ENCODE results near the gene VEGFA.

The VEGFA gene

GRCh38 chr6:43788301-43788700 is 18.3 kb downstream of the VEGFA start:
- no peak for DNase-seq

GRCh38 chr6:43789447-43789846 is 19.4 kb downstream of the VEGFA start:
- DNase-seq, result no peak

- DNase-seq, result no peak
Observed at GRCh38 chr6:43790031-43790430, 20.0 kb downstream of the VEGFA start.

GRCh38 chr6:43791745-43792422 is 21.9 kb downstream of the VEGFA start:
- no peak for DNase-seq

- no peak for DNase-seq
Observed at GRCh38 chr6:43793154-43793874, 23.3 kb downstream of the VEGFA start.

- no peak for DNase-seq
Observed at GRCh38 chr6:43793875-43794242, 23.8 kb downstream of the VEGFA start.

- no peak for DNase-seq
Observed at GRCh38 chr6:43795421-43795820, 25.4 kb downstream of the VEGFA start.

GRCh38 chr6:43796168-43796567 is 26.2 kb downstream of the VEGFA start:
- no peak for DNase-seq

- no peak for DNase-seq
Observed at GRCh38 chr6:43796903-43797890, 27.2 kb downstream of the VEGFA start.

- DNase-seq, result no peak
Observed at GRCh38 chr6:43797919-43798318, 27.9 kb downstream of the VEGFA start.

- no peak for DNase-seq
Observed at GRCh38 chr6:43798688-43799444, 28.9 kb downstream of the VEGFA start.

- DNase-seq, result no peak
Observed at GRCh38 chr6:43799551-43800297, 29.7 kb downstream of the VEGFA start.

GRCh38 chr6:43800298-43800623 is 30.2 kb downstream of the VEGFA start:
- no peak for DNase-seq

- no peak for DNase-seq
Observed at GRCh38 chr6:43800746-43801494, 30.9 kb downstream of the VEGFA start.

- DNase-seq, result no peak
Observed at GRCh38 chr6:43801495-43802181, 31.6 kb downstream of the VEGFA start.

- DNase-seq, result no peak
Observed at GRCh38 chr6:43803055-43803782, 33.2 kb downstream of the VEGFA start.

- no peak for DNase-seq
Observed at GRCh38 chr6:43803783-43804549, 34.0 kb downstream of the VEGFA start.

GRCh38 chr6:43804550-43805223 is 34.7 kb downstream of the VEGFA start:
- no peak for DNase-seq

GRCh38 chr6:43805699-43806042 is 35.7 kb downstream of the VEGFA start:
- DNase-seq, result no peak
